GM21529 (cell line): ENCODE results near the gene PEMT.

Experiments used
- ATAC-seq: cut with Tn5 transposase; IDR thresholded peaks from one replicate; pipeline ENCODE4 v1.9.1; 2021; ENCODE audit not compliant: unreplicated experiment

Gene PEMT

DNA sequence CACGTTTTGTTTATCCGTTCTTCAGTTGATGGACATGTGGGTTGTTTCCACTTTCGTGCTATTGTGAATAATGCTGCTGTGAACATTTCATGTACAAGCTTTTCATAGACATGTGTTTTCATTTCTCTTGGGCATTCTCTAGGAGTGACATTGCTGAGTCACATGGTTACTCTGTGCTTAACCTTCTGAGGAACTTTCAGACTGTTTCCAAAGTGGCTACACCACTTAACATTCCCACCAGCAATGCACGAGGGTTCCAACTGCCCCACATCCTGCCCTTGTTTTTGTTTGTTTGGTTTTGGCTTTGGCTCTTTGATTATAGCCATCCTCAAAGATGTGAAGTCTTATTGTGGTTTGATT lies 14.2 kb upstream of the PEMT start:
- no peak for ATAC-seq

DNA sequence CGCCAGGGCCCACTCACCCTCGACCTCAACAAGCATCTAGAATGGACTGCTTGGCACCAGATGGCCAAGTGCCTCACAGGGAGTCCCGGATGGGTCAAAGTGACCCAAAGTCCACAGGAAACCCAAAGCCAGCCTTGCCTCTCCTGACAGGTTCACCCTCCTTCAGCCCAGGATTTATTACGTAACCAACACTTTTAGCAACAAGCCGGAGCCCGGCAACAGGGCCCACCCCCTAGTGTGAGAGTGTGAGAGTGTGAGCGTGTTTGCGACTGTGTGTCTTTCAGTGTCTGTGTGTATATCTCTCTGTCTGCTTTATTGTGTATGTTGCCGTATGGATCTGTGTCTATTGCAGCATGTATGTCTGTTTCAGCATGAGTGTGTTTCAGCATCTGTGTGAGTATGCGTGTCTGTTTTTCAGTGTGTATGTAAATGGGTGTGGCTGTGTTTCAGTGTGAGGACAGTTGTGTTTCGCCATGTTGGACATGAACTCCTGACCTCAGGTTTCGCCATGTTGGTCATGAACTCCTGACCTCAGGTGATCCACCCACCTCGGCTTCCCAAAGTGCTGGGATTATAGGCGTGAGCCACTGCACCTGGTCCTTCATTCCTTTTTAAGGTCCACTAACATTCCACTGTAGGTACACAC lies 13.7 kb upstream of the PEMT start:
- ATAC-seq = no peak

DNA sequence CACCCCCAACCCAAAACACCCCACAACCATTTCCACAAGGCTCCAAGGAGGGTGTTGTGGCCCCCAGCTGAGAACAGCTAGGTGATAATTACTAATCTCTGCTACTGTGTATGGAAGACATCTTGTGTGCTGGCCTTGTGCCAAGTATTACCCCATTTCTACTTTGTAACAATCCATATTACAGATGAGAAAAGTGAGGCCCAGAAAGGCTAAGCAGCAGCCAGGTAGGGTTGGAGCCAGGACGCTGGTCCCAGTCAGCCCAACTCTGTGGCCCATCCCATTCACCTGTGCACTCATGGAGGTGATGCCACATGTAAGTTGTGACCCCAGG lies 12.4 kb upstream of the PEMT start:
- ATAC-seq = no peak

DNA sequence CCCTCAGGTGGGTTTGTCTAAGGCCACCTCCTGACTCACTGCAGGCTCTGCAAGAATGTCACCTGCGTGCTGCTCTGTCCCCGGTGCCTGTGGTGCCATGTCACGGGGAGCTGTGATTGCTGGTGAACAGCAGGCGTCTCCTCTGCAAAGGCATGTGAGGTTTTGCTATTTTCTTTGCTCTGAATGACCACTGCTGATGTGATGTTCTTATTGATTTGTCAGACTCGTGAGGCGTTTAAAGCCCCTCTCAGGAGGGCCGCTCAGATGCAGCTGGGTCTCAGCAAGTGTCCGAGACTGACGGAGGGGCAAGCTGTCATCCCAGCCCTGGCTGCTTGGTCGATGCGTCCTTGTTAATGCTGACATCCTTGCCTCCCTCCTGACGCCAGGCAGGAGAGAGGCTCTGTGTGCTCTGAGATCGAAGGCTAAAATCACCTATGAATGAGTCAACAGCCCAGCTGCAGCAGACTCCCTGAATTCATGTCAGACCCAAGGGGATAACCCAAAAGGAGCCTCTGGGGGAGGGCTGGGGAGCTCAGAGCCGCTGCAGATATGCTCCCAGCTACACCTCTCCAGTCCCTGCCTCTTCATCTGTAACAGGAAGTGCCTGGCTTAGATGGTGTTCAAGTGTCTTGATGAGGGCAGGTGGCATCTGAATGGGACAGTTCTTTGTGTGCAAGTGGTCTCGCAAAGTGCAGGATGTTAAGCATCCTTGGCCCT lies 11.8 kb upstream of the PEMT start:
- no peak for ATAC-seq

DNA sequence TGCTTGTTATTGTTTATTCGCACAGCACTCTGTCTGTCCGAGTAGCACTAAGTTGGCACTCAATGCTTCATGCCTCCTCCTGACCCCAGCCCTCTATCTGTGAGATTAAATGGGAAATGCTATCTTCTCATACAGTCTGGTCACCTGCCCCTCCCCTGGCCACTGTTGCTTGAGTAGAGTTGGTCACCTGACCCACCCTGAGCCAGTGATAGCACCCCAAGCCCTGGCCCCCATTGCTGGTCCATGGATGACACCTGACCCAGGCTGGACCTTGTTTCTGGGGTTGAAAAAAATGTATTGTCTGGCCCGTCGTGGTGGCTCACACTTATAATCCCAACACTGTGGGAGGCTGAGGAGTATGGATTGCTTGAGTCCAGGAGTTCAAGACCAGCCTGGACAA lies 8.5 kb upstream of the PEMT start:
- ATAC-seq = no peak

DNA sequence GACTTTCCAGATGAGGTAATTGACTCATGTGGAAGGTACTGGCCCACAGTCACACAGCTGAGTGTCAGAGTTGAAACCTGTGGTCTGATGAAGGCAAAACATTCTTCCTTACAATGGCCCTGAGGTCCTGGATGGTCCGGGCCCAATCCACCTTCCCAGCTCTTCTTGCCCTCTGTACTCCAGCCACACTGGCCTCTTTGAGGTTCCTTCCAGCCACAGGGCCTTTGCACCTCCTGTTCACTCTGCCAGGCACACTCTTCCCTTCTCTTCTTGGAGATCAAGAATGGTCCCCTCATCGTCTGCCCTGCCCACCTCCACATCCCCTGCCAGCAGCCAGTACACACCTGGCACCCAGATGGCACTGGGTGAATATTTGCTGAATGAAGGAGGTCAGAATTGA lies 6.5 kb upstream of the PEMT start:
- ATAC-seq = no peak

DNA sequence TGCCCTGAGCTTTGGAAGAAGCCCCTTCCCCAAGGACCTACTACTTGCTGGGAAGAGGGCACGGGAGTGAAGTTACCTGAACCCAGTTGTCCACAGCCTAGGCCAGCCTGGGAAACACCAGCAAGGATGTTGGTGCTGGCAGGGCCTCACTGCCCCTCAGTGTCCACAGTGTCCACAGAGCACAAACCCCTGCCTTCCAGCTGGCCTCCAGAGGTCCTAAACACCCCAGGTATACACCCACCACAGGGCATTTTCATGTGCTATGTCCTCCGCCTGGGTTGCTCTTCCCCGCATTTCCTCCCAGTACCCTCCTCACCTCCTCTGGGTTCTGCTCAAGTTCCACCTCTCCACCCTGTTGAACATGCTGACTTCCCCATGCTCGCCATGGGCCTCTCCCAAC lies 4.2 kb upstream of the PEMT start:
- ATAC-seq = no peak

DNA sequence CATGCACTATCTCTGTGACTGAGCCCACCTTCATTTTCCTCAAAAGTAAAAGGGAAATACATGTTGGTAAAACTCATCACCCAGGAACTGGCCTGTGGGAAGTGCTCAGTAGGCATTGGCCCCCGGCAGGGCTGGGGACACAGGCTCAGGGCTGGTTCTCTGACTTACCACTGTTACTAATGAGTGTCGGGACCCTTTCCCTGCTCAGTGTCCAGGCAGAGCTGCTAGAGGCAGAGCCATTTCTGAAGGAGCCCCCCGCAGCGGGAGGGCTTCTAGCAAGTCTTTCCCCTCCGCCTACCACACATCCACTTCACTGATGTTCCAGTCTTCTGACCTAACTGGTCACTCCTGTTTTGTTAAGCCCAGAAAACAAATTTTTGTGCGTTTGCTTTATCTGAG lies 1.7 kb upstream of the PEMT start:
- ATAC-seq = no peak

DNA sequence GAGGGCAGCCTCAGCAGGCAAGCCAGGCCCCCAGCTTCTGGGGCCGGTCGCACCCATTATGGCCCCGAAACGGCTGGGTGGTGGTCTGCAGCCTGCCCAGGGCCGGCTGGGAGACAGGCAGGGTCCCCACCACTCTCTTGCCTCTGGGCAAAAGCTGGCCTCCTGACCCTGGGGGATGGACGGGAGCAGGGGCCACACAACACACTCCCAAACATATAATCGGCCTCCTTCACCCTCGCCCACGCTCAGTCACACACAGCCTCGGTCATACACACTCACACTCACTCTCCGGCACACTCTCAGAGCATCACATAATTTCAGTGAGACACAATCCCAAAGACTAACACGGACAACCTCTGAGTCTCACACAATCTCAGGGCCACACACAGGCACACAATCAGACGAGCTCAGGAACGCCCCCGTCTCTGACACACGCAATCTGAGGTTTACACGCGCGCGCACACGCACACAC lies 589 bp downstream of the PEMT start:
- ATAC-seq = no peak

DNA sequence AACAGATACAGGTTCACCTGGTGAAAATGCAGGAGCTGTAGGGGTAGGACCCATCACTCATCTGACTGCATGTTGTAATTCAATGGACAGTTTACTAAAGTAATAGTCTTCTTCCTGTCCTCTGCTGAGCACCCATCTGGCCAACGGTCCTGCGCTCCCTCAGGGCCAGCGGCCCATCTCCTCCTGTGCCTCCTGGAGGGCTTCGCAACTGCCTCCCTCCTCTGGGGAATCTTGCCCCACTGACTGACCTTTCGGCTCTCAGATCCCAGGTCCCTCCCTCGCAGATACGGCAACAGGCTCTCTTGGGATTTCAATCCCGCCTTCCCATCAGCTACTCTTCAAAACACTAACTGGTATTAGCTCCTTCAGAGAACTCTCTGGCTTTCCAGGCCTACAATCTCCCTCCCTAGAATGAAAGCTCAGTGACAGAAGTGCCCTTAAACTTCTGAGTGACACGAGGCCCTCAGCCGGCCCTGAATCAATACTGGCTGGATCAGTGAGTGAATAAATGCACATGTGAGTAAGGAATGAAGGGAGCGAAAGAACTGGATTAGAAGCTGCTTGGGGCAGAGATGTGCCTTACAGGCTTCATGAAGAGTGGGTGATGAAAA lies 1.3 kb downstream of the PEMT start:
- no peak for ATAC-seq

DNA sequence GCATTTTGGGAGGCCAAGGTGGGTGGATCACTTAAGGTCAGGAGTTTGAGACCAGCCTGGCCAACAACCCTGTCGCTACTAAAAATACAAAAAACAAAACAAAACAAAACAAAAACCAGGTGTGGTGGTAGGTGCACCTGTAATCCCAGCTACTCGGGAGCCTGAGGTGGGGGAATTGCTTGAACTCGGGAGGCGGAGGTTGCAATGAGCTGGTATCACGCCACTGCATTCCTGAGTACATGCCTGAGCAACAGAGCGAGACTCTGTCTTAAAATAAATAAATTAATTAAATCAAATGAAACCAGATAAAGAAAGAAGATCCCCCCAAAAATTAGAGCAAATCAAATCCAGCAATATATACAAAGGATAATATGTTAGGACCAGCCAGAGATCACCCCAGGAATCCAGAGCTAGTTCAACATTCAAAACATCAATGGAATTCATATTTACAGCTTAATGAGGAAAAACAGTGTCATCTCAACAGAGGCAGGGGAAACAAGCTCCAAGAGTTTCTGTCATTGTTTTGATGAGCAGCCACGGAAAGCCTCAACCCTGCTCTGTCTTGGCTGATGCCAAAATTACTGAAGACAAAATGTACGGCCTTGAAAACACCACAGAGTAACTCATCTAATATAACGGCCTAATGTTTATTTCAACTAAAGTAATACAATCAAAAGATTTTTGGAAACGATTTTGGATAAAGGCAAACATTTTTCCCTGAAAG lies 3.7 kb downstream of the PEMT start:
- ATAC-seq = no peak

DNA sequence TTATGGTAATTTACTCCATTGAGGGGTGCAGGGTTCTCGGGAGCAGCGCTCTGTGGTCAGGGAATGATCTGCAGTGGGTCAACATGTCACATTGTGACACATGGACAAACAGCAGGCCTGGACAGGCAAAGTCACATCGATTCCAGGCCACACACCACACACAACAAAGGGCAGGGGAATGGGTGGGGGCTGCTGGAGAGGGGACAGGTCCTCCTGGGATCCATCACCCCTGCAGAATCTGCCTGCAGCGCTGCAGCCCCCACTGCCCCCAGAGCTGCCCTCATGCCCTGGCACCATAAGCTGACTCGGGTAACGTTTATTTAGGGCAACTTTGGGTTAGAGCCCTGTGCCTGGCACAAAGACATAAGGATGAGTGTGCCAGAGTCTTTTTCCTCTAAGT lies 9.1 kb downstream of the PEMT start:
- no peak for ATAC-seq

DNA sequence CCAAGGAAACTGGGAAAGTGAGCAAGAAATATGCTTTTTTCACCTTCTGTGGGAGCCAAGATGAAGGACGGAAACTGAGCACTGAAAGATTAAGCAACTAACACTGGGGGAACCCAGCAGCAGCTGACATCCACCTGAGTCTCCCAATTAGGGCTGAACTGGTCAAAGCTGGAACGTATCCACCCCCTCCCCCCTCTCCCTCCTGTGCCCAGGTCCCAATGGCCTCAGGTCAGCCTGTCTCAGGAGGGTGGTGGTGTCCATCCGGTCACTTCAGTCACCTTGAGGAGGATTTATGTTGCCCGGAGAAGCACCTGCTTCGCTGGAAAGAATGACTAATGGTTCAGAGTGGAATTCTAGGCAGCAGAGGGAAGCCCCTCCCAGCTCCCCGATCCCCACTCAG lies 10.0 kb downstream of the PEMT start:
- ATAC-seq = no peak

DNA sequence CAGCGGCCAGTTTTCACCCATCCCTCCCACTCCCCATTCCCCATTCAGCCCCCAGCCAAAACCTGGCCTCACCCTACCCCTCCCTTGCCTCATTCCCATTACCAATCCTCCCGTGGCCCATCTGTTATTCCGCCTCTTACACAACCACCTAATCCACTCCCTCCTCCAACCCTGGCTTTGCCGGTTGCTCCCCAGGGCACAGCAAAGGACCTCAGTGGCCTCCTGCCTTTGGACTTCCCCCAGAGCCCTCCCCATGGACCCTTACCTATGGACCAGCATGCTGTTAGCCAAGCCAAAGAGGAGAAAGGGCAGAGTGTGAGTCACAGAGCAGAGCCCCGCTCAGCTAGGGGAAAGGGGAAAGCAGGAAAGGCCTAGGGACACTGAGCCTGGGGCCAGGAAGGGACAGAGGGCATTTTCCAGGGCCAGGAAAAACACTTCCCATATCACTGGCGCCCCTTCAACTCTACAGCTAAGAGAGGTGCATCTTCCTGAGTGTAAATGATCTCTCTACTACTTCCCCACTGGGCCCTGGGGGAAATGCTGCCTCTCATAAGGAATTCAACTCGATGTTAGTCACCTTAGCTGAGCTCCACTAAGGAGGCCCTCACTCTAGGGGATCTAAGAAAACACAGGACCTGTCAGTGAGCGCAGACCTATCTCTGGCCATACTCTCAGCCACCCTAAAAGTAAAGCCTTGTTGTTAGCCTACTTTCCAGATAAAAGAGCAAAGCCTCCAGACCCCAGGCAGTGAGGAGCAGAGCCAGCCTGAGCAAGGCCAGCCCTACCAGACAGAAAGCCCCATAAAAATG lies 10.6 kb downstream of the PEMT start:
- no peak for ATAC-seq

DNA sequence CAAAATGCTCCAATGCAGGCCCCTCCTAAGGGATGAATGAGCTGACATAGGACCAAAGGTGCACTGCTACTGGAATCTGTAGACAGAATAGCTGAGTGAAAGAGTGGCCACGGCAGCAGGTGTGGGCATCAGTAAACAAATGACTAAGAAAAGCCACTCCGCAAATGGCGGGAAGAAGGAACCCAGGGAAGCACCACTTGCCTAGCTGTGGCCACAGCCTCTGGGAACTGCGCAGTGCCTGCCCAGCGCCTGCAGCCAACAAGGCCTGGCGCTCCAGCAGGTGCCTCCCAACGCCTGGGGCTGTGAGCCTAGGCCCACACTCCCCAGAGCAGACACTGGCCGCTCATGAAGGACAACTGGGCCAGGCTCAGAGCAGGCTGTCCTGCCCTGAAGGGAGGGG lies 11.8 kb downstream of the PEMT start:
- no peak for ATAC-seq

DNA sequence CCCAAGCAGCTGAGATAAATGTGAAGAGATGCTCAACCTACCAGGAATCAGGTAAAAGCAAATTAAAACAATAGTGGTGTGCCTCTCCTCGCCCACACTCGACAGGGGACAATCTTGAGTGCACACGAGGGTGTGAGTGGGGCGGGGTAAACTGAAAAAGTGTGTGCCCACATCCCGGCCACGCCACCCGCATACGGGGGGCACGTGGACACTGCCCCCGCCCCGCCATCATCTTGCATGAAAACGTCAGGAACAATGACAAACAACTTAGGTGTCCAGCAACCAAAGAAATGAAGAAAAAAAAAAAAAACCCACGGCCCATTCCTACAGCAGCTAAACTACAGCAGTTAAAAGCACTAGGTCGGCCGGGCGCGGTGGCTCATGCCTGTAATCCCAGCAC lies 14.1 kb downstream of the PEMT start:
- no peak for ATAC-seq

DNA sequence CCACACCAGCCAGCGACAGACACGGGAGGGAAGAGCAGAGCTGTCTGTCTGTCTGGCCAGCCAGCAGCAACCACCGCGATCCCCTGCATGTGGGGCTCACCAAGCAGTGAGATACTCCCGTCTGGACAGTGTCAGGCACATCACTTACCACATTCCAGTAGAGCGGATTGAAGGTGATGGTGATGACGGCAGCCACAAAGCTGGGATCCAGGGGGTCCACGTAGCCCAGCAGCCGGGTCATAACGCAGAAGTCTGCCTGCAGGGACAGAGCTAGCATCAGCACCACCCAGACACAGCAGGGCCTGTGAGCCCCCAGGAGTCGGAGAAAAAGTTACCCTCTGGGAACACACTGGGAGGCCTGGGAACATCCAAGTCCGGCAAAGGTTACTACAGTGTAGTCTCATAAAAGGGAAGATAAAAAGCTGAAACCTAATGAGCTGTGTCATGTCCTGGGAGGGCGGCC lies 14.7 kb downstream of the PEMT start:
- ATAC-seq = no peak

DNA sequence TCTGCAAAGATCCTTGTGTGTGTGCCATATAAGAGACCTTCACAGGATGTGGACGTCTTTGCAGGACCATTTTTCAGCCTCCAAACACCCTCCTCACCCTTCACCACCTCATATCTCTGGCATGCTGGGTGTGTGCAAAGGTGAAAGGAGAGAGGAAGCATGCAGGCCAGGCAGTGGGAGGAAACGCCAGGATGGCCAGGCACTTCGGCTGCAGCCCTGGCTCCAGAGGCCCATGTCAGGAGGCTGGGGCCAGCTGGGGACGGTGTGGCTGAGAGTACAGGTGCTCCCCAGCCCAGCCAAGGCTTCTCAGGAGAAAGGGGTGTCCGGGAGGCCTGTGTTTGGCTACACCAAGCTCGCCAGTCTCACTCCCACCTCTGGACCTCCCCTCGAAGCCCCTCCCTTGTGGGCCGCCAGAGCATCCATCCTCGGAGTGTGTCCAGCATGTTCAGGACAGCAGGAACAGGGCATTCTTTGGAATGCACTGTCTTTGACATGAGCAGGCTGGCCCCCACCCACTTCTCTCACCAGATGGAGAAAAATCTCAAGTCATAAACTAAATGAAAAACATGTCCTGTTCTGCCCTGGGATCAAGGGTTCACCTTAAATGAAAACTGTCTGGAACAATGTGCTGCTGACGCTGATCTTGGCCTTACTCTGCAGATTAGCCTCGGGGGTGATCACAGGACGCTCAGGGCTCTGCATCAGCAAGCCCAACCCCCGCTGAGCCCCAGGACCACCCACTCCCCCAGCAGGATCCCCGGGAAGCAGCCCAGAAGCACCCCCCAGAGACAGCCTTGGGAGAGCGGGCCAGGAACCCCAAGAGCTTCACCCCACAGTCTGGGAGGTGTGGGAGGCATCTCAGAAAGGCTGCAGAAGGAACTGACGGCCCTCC lies 15.9 kb downstream of the PEMT start:
- no peak for ATAC-seq

DNA sequence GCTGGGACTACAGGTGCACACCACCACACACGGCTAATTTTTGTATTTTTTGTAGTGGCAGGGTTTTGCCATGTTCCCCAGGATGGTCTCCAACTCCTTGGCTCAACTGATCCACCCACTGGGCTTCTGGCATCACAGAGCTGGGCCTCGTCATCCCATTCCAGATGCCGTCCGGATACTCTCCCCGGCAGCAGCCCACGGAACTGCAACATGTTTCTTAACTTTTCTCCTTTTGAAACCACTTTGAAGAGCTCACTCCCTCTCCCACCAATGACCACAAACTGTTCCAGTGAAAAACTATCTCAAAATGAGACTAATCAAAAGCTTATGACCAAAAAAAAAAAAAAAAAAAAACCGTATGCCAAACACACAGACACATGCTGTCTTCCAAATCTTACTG lies 17.6 kb downstream of the PEMT start:
- no peak for ATAC-seq
